Hematopoietic multipotent progenitor cell treated with erythropoietin and hydrocortisone succinate and interleukin-3 and kit ligand, for 8 days (in vitro differentiated cells): ENCODE data around the gene NRCAM.
"Not testable (repeated sequence)": the region's sequence is repeated elsewhere in the genome, so short reads cannot be mapped to it uniquely, and the experiment has no call there.

Source experiments
- DNase-seq: peaks from one replicate; pipeline ENCODE4 v3.0.0-alpha.2; 2015

The NRCAM gene

DNA sequence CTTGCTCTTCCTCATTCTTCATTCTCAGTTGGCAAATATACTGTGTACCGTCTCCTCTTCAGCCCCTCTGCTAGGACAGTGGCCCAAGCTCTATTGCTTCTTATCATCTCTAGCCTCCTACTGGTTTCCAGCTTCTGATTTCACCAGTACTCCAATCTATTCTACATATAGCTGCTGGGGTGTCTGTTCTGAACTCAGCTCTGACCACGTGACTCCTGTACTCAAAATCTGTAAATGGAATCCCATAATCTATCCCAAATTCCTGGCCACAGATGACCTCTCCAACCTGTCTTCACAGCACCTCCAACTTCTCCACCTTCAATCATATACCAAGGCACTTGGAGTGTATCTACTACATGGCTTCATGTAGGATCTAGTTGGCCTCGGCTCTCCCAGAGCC is 152.9 kb downstream of the NRCAM start:
- no peak for DNase-seq

DNA sequence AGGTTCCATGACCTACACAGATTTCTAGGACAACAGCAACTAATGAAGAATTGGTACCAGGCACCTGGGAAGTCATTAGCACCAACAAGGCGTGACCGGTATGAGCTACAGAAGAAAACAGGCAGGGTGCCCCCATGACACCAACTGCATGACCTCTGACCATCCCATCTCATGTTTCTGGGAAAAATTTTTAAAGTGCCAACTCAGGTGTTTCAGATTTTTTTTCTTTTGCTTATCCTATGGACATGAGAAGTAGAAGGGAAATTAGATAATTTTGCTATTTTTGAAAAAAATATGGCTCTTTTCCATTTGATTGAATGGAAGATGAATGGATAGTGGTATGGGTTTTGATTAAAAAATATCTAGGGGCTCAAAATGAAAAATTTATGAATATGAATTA is 154.8 kb downstream of the NRCAM start:
- no peak for DNase-seq

DNA sequence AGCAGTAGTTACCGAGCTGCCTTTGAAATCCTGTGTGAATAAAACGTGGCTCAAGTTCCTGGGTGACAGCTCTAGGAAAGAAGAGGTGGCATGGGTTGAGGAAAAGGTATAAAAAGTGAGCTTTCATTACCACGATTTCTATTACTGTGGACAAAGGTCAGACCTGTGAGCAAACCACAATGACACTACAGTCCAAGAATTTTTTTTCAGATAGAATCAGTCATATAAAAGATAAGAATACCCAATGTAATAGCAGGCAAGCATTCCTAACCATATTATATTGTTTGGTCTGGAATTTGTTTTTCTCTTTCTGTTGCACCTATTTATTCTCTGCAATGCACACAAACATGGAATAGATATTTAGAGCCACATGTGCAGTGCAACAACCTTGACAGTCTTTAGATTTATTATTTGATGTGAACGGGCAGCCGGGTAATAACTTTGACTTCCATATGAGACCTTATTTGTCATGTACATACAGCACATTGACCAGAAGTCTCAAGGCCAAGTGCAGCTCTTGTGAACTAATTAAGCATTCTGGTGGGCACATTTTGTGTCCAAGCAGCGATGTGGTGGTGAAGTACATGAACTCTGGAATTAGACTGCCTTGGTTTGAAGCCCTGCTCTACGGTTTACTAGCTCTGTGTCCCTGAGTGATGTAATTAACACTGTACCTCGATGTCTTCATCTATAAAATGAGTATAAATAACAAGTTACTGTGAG is 156.8 kb downstream of the NRCAM start:
- no peak for DNase-seq

DNA sequence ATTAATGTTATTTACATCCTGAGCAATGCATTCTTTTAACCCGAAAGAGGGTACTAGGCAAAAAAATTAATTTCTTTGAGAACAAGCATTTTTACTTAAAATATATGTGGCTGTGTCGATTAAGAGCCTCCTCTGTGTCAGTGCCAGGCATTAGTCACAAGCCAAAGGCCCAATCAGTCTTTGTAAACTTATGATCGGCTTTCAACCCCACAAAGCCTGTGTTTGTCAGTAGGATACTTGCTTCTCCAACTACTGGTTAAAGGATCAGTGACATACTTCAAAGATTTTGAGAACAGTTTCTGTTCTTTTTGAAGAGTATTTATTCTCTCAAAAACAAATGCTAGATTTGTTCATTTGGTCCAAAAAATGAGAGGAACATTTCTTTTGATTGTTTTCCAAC is 159.3 kb downstream of the NRCAM start:
- DNase-seq, result no peak

DNA sequence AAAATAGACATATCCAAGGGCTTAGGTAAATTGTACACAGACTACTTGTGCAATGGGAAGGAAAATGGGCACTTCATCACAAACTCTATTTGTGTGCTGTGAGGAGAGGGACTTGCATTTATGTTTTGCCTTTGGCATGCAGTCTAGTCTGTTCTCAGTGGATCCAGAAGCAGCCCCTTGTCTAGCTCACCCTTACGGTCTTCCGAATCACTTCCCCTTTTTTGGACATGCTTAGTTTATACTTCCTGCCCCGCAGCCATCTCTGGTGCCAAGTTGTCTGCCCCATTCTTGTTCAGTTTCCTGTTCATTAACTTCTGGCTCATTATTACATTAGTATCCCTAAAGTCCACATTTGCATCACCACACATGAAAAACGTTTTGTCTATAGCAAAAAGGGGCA is 161.6 kb downstream of the NRCAM start:
- DNase-seq, result peak; percentile 2

DNA sequence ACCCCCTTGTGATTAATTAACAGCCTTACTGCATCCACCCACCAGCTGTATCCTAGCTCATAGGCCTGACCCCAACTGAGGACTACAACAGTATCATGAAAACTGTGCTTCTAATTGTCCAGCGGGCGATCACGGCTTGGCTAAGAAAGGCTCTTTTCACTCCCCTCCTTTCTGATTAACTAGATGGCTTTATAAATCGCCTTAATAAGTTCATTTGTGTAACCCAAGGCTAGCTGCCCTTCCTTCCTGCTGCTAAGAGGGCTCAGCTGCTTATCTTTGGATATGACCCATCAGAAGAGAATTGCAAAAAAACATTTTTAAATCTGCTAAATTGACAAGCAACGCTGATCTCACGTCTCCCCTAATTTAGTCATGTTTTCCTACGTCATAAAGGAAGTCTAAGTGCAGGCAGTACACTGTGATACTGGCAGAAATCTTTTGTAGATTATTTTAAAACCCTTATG is 163.1 kb downstream of the NRCAM start:
- DNase-seq, result no peak

DNA sequence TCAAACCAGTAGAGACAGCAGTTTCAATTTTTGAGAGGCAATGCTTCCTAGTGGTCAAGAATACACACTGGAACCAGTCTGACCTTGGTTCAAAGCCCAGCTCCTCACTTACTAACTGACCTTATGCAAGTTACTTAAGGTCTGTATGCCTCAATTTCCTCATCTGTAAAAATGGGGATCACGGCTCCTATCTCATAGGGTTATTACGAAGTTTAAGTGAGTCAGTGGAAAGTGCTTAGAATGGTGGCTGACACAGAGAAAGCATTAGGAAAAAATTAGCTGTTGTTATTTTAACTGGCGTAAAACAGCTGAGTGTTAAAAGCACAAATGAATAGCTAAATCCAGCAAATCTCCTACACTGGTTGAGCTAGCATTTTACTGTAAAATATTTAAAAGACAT is 163.7 kb downstream of the NRCAM start:
- no peak for DNase-seq

DNA sequence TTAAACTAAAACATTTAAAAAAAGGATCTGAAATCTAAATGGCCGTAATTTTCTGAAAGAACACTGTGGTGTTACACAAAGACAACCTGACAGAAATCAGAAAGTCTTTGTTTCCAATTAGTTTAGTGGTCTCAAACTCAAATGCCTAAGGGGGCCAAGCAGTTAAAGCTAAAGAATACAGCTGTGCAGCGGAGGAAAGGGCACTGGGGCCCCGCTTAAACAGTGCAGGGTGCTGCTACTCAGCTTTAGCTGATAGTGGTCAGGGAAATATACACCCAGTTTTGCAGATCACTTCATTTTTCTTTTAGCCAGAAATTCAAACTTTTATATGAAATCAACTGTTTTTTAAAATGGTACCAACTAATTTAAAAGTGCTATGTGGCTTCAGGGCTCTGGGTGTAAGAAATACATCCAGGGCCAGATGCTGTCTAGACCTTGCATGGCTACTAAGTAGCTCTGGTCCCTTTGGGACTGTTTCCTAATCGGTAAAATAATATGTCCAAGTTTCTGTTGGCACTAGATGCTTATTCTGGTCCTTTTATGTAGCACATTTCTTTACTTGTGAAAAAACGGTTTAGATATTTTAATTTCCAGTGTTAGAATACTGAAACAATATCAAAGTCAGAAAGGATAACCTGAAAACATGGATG is 164.3 kb downstream of the NRCAM start:
- no peak for DNase-seq

DNA sequence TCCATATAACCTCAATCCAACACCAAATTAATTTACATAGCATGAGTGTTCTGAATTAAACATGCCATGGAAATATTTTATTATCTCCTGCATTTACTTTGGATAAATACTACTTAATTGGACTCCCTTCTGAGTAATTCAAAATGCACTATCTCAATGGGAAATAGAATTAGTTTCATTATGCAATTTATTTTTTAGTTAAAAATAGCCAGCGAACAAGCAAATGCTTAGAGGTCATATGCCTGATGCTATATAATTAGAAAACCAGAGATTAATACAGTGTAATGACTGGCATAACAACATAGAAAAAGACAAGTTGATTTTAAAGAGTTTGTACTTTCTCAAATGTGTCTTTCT is 165.1 kb downstream of the NRCAM start:
- DNase-seq, result no peak

DNA sequence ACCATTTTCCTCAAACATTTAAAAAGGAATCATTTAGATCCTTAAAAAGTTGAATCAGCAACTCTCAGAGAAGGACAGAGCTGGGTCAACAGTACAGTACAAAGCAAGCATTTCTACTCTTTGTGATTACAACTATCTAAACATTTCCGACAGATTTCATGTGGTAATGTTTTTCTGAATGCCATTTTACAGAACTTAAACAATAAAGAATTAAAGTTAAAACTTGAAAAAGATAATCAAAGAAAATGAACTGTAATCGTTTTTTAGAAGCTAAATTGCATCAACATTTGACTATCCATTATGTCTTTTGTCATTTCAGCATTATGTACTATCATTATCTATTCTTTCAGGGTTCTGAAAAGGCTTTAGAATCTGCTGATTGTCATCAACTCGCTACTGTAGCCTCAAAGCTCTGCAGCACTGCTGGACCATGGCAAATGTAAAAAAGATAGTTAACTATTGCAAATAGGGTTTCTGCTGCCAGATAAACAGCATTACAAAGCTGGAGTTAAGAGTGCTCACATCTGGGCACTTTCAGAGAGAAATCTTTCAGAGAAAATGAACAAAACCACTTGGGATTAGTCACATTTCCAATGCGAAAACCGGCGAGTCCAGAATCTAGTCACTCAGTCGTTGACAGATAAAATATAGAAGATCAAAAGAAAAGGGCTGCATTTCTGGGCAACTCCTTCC is 165.6 kb downstream of the NRCAM start:
- no peak for DNase-seq

DNA sequence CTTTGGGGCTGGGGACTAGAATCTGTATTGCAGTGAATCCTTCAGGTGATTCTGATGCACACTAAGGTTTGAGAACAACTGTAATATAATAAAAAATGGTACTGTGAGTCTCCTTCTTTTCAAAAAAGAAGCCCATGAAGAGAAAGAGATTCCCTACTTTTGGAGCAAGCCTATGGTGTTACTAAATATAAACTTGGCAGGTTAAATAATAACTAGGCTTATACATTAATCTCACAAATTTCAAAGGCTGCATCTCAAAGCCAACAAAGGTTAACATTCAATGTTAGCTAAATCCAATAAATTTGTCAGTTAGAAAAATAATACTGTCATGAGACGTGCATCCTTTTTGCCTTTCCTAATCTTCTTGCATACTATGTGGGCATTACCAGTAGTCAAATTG is 166.4 kb downstream of the NRCAM start:
- no peak for DNase-seq

DNA sequence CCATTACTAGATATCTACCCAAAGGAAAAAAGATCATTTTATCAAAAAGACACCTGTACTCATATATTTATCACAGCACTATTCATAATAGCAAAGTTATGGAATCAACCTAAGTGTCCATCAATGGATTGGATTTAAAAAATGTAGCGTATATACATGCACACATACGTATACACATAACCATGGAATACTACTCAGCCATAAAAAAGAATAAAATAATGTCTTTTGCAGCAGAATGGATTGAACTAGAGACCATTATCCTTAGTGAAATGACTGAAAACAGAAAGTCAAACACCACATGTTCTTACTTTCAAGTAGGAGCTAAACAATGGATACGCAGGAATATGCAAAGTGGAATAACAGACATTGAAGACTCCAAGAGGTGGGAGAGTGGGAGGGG is 168.4 kb downstream of the NRCAM start:
- no peak for DNase-seq

DNA sequence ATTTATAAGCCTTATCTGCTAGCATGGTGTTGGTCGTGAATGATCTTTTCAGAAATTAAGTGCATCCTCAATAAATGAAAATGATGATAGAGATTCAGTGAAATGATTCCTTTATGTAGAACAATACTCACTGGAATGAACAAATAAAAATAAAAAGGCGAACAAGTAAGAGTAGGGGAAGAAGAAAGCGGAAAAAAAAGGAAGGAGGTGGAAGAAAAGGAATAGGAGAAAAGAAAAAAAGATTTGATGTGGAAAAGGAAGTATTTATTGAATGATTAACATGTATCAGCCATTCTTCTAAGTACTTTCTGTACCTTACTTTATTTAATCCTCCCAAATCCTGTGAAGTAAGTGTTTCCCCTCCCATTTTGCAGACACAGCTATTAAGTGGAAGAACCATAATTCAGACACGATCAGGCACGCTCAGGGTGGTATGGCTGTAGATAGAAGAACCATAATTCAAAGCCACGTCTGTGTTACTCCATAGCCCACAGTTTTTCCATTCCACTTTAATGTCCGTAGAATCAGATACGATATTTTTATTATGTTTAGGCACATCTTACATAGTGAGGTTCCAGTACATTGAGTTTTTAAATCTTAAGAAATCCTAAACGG is 169.8 kb downstream of the NRCAM start:
- DNase-seq, result no peak

DNA sequence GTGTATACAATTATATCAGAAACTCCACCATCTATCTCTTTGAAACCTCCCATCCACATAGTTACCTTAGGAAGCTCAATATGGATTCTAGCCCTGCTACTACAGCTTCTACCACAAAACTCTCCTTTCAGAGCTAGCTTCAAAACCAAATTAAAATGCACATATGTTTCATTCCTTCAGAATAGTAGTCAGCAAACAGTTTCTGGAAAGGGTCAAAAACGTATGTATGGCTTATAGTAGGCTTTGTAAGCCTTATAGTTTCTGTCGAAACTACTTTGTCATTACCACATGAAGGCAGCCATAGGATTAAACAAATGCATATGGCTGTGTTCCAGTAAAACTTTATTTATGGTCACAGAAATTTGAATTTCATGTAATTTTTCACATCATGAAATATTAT is 170.5 kb downstream of the NRCAM start:
- no peak for DNase-seq

DNA sequence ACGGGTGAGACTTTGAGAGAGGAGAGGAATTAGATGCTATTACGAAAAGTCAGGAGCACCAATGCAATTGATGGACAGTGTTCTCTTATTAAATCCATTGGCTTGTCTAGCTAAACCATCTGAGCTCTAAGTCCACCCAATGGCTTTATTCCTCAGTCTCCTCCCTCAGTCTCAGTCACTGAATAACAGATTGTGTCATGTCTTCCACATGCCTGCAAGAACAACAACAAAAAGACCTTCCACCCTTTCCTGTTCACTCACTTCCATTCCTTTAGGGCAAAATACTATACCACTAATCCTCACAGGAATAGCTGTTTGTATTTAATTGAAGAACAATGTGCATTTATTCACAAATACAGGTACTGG is 171.2 kb downstream of the NRCAM start:
- DNase-seq, result no peak

DNA sequence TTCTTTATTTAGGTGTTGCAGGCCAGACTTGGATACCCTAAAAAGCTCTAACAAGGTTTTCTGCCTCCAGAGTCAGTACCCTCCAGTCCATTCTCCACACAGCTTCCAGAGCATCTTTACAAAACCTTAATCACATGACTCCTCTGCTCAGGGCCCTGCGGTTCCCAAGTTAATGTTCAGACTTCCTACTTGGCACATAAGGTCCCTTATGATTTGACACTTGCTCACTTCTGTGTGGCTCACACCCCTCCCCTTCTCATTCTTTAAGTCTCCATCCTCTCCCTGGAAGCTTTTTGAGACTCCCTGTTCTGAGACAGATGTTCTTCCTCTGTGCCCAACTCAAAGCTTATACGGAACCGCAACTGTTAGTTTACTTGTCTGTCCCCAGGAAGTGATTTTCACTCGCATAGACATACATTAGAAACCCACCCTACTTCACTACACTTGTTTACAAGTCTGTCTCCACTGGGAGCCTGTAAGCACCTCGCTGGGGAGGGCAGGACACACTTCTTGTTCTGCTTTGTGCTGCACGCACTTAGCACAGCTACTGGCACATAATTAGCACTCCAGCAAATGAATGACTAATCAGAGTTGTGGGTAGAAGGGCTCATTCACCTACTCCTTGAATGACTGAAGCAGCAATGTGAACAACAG is 171.8 kb downstream of the NRCAM start:
- DNase-seq, result no peak

DNA sequence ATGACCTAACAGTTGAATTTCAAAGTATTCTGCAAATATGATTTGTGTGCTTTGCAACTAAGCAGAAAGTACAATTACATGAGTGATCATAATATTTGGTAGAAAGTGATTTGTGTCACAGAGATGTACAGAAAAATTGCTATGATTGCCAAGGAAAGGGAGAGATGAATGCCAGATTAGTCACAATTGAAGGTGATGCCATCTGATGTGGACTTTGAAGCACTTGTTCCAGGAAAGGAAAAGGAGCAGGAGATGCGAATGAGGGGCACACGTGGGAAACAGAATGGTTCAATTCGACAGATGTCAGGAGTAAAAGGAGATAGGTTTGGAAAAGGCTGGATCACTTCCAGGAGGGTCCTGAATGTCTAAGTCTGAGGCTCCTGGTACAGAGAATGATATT is 173.0 kb downstream of the NRCAM start:
- no peak for DNase-seq

DNA sequence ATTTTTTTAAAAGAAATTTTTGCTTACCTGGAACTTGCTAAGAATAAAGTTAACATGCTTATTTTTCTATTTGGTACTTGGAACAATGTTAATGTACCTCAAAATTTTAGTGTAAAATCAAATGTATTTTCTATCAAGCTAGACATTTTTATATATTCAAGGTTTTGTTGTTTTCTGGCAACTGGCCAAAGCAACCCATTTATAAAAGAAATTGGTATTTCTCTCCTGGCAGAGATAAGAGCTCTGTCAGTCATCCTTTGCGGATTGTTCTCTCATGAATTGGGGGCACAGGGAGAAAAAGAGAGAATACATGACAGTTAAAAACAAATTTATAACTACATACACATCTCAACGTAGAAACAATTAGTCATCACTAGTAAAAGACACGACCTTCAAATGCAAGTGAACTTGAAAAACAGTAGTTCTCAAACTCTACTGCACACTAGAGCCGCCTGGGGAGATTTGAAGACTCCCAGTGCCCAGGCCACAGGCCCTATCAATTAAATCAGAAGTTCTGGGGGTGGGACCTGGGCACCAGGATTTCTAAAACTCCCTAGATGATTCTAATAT is 173.7 kb downstream of the NRCAM start:
- DNase-seq, result no peak

DNA sequence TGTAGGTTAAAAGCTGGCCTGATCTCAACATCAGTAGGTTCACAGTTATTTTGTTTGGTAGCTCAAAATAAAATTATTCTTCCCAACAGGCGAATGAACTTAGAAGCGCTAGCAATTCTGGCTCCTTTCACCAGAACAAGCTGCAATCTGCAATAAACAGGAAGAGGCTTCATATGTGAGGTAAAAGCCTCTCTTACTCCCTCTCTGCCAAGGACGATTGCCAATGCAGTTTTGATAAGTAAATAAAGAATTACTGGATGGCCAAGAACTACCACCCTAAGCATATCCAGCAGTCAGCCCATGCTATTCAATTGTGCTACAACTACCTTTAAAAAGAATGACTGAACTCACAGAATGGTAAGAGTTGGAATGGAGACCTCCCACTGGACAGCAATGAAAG is 176.1 kb downstream of the NRCAM start:
- no peak for DNase-seq

DNA sequence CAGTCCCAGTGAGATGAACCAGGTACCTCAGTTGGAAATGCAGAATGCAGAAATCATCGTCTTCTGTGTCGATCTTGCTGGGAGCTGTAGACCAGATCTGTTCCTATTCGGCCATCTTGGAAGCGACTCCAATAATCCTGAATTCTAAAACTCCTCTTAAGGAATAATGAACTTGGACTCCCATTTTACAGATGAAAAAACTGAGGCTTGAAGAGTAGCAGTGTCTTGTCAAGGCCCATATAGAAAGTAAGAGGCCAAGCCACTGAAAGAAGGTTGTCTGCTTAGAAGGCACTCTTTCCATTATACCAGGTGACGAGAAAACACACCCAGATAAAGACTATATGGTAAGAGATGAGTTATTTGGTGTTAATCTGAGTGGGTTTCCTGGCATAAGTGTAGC is 177.5 kb downstream of the NRCAM start:
- no peak for DNase-seq

DNA sequence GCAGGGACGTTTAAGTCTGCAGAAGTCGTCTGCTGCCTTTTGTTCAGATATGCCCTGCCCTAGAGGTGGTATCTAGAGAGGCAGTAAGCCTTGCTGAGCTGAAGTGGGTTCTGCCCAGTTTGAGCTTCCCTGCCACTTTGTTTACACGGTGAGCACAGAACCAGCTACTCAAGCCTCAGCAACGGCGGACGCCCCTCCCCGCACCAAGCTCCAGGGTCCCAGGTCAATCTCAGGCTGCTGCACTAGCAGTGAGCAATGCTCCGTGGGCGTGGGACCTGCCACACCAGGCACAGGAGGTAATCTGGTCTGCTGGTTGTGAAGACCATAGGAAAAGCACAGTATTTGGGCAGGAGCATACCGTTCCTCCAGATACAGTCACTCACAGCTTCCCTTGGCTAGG is 178.0 kb downstream of the NRCAM start:
- no peak for DNase-seq

DNA sequence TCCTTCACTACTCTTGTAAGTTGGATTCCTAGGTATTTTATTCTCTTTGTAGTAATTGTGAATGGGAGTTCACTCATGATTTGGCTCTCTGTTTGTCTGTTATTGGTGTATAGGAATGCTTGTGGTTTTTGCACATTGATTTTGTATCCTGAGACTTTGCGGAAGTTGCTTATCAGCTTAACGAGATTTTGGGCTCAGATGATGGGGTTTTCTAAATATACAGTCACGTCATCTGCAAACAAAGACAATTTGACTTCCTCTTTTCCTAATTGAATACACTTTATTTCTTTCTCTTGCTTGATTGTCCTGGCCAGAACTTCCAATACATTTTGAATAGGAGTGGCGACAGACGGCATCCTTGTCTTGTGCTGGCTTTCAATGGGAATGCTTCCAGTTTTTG is 181.8 kb downstream of the NRCAM start:
- not testable (repeated sequence) for DNase-seq

DNA sequence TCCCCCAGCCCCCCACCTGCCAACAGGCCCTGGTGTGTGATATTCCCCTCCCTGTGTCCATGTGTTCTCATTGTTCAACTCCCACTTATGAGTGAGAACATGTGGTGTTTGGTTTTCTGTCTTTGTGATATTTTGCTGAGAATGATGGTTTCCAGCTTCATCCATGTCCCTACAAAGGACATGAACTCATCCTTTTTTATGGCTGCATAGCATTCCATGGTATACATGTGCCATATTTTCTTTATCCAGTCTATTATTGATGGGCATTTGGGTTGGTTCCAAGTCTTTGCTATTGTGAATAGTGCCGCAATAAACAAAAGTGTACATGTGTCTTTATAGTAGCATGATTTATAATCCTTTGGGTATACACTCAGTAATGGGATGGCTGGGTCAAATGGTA is 183.3 kb downstream of the NRCAM start:
- not testable (repeated sequence) for DNase-seq
